NT2/D1 (cell line): ENCODE results near the gene STK32B.

ENCODE experiments used
- DNase-seq: peaks from one replicate; pipeline ENCODE4 v3.0.0-alpha.2; 2011; ENCODE audit warnings: low read depth, low spot score
- H3K27me3 ChIP-seq: 2 replicates; pipeline ENCODE4 v1.6.0; 2011; ENCODE audit warnings: mild to moderate bottlenecking; ENCODE audit not compliant: insufficient read length, insufficient read depth
- H3K36me3 ChIP-seq: 2 replicates; pipeline ENCODE4 v1.6.1; 2011; ENCODE audit warnings: mild to moderate bottlenecking, low read length, mixed read lengths; ENCODE audit not compliant: insufficient read depth, insufficient read length
- H3K4me1 ChIP-seq: 2 replicates; pipeline ENCODE4 v1.5.1; 2011; ENCODE audit not compliant: insufficient read depth, insufficient read length
- H3K4me3 ChIP-seq: 2 replicates; pipeline ENCODE4 v1.5.1; 2011; ENCODE audit warnings: low read depth; ENCODE audit not compliant: insufficient read length
- H3K9ac ChIP-seq: 2 replicates; pipeline ENCODE4 v1.6.0; 2011; ENCODE audit warnings: low read depth; ENCODE audit not compliant: insufficient read length
- H3K9me3 ChIP-seq: 2 replicates; pipeline ENCODE4 v1.5.1; 2011; ENCODE audit warnings: mild to moderate bottlenecking, low read length; ENCODE audit not compliant: insufficient read depth
- SUZ12 ChIP-seq: IDR thresholded peaks from 2 replicates; pipeline ENCODE4 v1.6.1; 2011; ENCODE audit not compliant: insufficient read length, insufficient read depth; ENCODE audit errors: extremely low read depth
- YY1 ChIP-seq: IDR thresholded peaks from 2 replicates; pipeline ENCODE4 v1.6.1; 2011; ENCODE audit not compliant: insufficient read length, insufficient read depth
- ZNF274 ChIP-seq: IDR thresholded peaks from 2 replicates; pipeline ENCODE4 v1.6.1; 2011; ENCODE audit warnings: mild to moderate bottlenecking, low read depth, low read length

Gene STK32B

GRCh38 chr4:5020341-5020740 lies 30.9 kb upstream of the STK32B start:
- no peaks in the 10 kb centered on the region for H3K9me3 ChIP-seq
- H3K27me3 ChIP-seq, result no peaks in the 10 kb centered on the region
- peaks cover 3% of the 10 kb centered on the region for H3K4me1 ChIP-seq
- no peak overlapping the region for H3K9ac ChIP-seq
- no peak for DNase-seq
- TF ChIP-seq SUZ12 (no peak), ZNF274 (no peak), YY1 (no peak)
- no peaks in the 10 kb centered on the region for H3K36me3 ChIP-seq
- no peak overlapping the region for H3K4me3 ChIP-seq

- H3K4me1 ChIP-seq, result peaks cover 3% of the 10 kb centered on the region
- no peaks in the 10 kb centered on the region for H3K9me3 ChIP-seq
- no peaks in the 10 kb centered on the region for H3K27me3 ChIP-seq
- H3K36me3 ChIP-seq, result no peaks in the 10 kb centered on the region
- TF ChIP-seq ZNF274, result no peak
- no peak for DNase-seq
- no peak overlapping the region for H3K9ac ChIP-seq
- H3K4me3 ChIP-seq, result no peak overlapping the region
Observed at GRCh38 chr4:5021546-5021945, 29.7 kb upstream of the STK32B start.

- Histone ChIP-seq H3K9me3 (peaks cover 4% of the 10 kb centered on the region; the same call in 1 of the 2 replicates), H3K36me3 (no peaks in the 10 kb centered on the region), H3K27me3 (no peaks in the 10 kb centered on the region), H3K9ac (no peak overlapping the region), H3K4me1 (no peaks in the 10 kb centered on the region), H3K4me3 (no peak overlapping the region)
- TF ChIP-seq ZNF274 (no peak), SUZ12 (no peak), YY1 (no peak)
- no peak for DNase-seq
Observed at GRCh38 chr4:5024673-5025072, 26.6 kb upstream of the STK32B start.

GRCh38 chr4:5026371-5026770 lies 24.9 kb upstream of the STK32B start:
- no peak for DNase-seq
- Histone ChIP-seq H3K9me3 (peaks cover 4% of the 10 kb centered on the region; the same call in 1 of the 2 replicates), H3K9ac (no peak overlapping the region), H3K4me3 (no peak overlapping the region), H3K4me1 (no peaks in the 10 kb centered on the region), H3K27me3 (no peaks in the 10 kb centered on the region), H3K36me3 (no peaks in the 10 kb centered on the region)
- TF ChIP-seq YY1 (no peak), ZNF274 (no peak), SUZ12 (no peak)

GRCh38 chr4:5027346-5027745 lies 23.9 kb upstream of the STK32B start:
- H3K9ac ChIP-seq, result no peak overlapping the region
- no peak for TF ChIP-seq ZNF274
- TF ChIP-seq SUZ12, result no peak
- TF ChIP-seq YY1, result no peak
- H3K27me3 ChIP-seq, result no peaks in the 10 kb centered on the region
- no peak for DNase-seq
- H3K4me1 ChIP-seq, result no peaks in the 10 kb centered on the region
- no peak overlapping the region for H3K4me3 ChIP-seq
- H3K36me3 ChIP-seq, result no peaks in the 10 kb centered on the region
- H3K9me3 ChIP-seq, result peaks cover 4% of the 10 kb centered on the region; the same call in 1 of the 2 replicates

- Histone ChIP-seq H3K4me1 (no peaks in the 10 kb centered on the region), H3K9me3 (peaks cover 4% of the 10 kb centered on the region; the same call in 1 of the 2 replicates), H3K4me3 (no peak overlapping the region), H3K9ac (no peak overlapping the region), H3K27me3 (no peaks in the 10 kb centered on the region), H3K36me3 (no peaks in the 10 kb centered on the region)
- TF ChIP-seq ZNF274 (no peak), SUZ12 (no peak), YY1 (no peak)
- no peak for DNase-seq
Observed at GRCh38 chr4:5028480-5028879, 22.8 kb upstream of the STK32B start.

GRCh38 chr4:5029447-5029846 lies 21.8 kb upstream of the STK32B start:
- no peak for TF ChIP-seq ZNF274
- no peak for TF ChIP-seq YY1
- TF ChIP-seq SUZ12, result no peak

GRCh38 chr4:5030221-5030620 lies 21.1 kb upstream of the STK32B start:
- Histone ChIP-seq H3K9me3 (peaks cover 4% of the 10 kb centered on the region; the same call in 1 of the 2 replicates), H3K4me3 (no peak overlapping the region), H3K9ac (no peak overlapping the region), H3K4me1 (no peaks in the 10 kb centered on the region), H3K27me3 (no peaks in the 10 kb centered on the region), H3K36me3 (no peaks in the 10 kb centered on the region)
- DNase-seq, result no peak
- no peak for TF ChIP-seq SUZ12
- TF ChIP-seq YY1, result no peak
- TF ChIP-seq ZNF274, result no peak

More at GRCh38 chr4:5029447-5029846, 21.8 kb upstream of the STK32B start:
- Histone ChIP-seq H3K9ac (no peak overlapping the region), H3K9me3 (peaks cover 4% of the 10 kb centered on the region; the same call in 1 of the 2 replicates), H3K4me1 (no peaks in the 10 kb centered on the region), H3K27me3 (no peaks in the 10 kb centered on the region), H3K4me3 (no peak overlapping the region), H3K36me3 (no peaks in the 10 kb centered on the region)
- no peak for DNase-seq
